K562 (cell line): ENCODE data around the gene CNBD2. TPM values are rescaled to one million over a fixed set of nuclear protein-coding genes. Genes with fewer than 3 reads are reported as not detected.
A peak's percentile ranks its signal among the peaks of the same experiment; 100 is the strongest.

ENCODE experiments used
- ATAC-seq: fragments of 200-7000 bp; cut with Tn5 transposase; 3 replicates; pipeline ENCODE4 v1.9.1; 2020; ENCODE audit warnings: moderate library complexity
- BruUV-seq: library from RNA; stranded (reverse); fragments of 400-500 nt; replicated peaks from 2 replicates; lab custom pipeline; 2021; lab: Mats Ljungman, UMichigan
- CTCF ChIA-PET: fragments of 300-600 bp; formaldehyde crosslinking; extraction: SDS; loops from one replicate; lab custom pipeline; 2021; ENCODE audit warnings: low intra/inter-chr PET ratio; lab: Yijun Ruan, JAX
- POLR2A ChIA-PET: fragments of 300-600, 350-650 bp; sonication (Branson Sonifier 250); formaldehyde crosslinking; extraction: SDS; loops from one replicate; lab custom pipeline; 2021; ENCODE audit warnings: antibody characterized with exemption, inconsistent platforms; lab: Yijun Ruan, JAX
- DNase-seq, 4 experiments: peaks; one replicate each; pipeline versions ENCODE4 v3.0.0 to v3.0.0-alpha.2; 2011 to 2018; ENCODE audit warnings: low spot score in 3 of 4, mixed read lengths in 3 of 4; ENCODE audit errors: extremely low read depth in 1 of 4
- FAIRE-seq: peaks from 2 replicates; lab custom pipeline; 2011; peaks lifted over from hg19 to GRCh38; lab: Jason Lieb, UNC
- H2AFZ ChIP-seq: 2 replicates; pipeline ENCODE4 v1.6.0; 2011; ENCODE audit warnings: low read depth, low read length, control low read depth, inconsistent platforms
- H3K27ac ChIP-seq: fragments of 200-600 bp; 3 replicates; pipeline ENCODE4 v1.8.0; 2011; ENCODE audit warnings: low read depth, mild to moderate bottlenecking, control low read depth, inconsistent platforms, low read length, moderate library complexity, mixed read lengths; ENCODE audit errors: extremely low read depth
- H3K27me3 ChIP-seq, 2 experiments: fragments of 300-600 bp in 1 of 2; 2 replicates in 1 of 2; 3 replicates in 1 of 2; pipeline versions ENCODE4 v1.6.0 to v1.8.0; 2011; ENCODE audit warnings: inconsistent platforms in 2 of 2, low read length in 2 of 2, mild to moderate bottlenecking in 1 of 2, mixed read lengths in 1 of 2, moderate library complexity in 1 of 2; ENCODE audit not compliant: control insufficient read depth in 2 of 2, insufficient read depth in 2 of 2
- H3K36me3 ChIP-seq: fragments of 300-600 bp; 3 replicates; pipeline ENCODE4 v1.8.0; 2011; ENCODE audit warnings: mild to moderate bottlenecking, low read length, inconsistent platforms; ENCODE audit not compliant: control insufficient read depth, insufficient read depth
- H3K4me1 ChIP-seq, 2 experiments: fragments of 200-600 bp in 1 of 2; replicated peaks in 1 of 2; 2 replicates in 1 of 2; 3 replicates in 1 of 2; pipeline versions ENCODE4 v1.5.1 to v1.8.0; 2011; ENCODE audit warnings: inconsistent platforms in 2 of 2, low read length in 2 of 2, mild to moderate bottlenecking in 1 of 2, mixed read lengths in 1 of 2, moderate library complexity in 1 of 2; ENCODE audit not compliant: control insufficient read depth in 2 of 2, insufficient read depth in 2 of 2
- H3K4me2 ChIP-seq: 2 replicates; pipeline ENCODE4 v1.6.1; 2011; ENCODE audit warnings: low read length, control low read depth, inconsistent platforms, mixed read lengths; ENCODE audit not compliant: insufficient read depth
- H3K4me3 ChIP-seq: fragments of 200-600 bp; sonication (generic), shearing (Covaris generic); 2 replicates; pipeline ENCODE4 v1.5.1; 2016; ENCODE audit warnings: control low read depth, inconsistent platforms
- H3K79me2 ChIP-seq: fragments of 200-600 bp; 3 replicates; pipeline ENCODE4 v1.8.0; 2011; ENCODE audit warnings: low read length, inconsistent platforms; ENCODE audit not compliant: control insufficient read depth, insufficient read depth
- H3K9ac ChIP-seq, 2 experiments: 2 replicates each; pipeline versions ENCODE4 v1.6.0 to v1.6.1; 2011; ENCODE audit warnings: low read depth in 2 of 2, low read length in 2 of 2, control low read depth in 1 of 2, inconsistent platforms in 1 of 2, mild to moderate bottlenecking in 1 of 2, mixed read lengths in 1 of 2; ENCODE audit not compliant: insufficient read depth in 1 of 2
- H3K9me1 ChIP-seq: one replicate; pipeline ENCODE4 v1.6.0; 2011; ENCODE audit warnings: inconsistent platforms, mild to moderate bottlenecking, low read length, moderate library complexity; ENCODE audit not compliant: control insufficient read depth, insufficient read depth
- H3K9me3 ChIP-seq: replicated peaks from 2 replicates; pipeline ENCODE4 v1.5.1; 2011; ENCODE audit warnings: low read depth, low read length, inconsistent platforms; ENCODE audit not compliant: control insufficient read depth, insufficient read depth
- H4K20me1 ChIP-seq: replicated peaks from 2 replicates; pipeline ENCODE4 v1.6.1; 2011; ENCODE audit warnings: low read length, inconsistent platforms, mixed read lengths; ENCODE audit not compliant: control insufficient read depth, insufficient read depth
- ATF3 ChIP-seq, 2 experiments: fragments of 450-650 bp in 1 of 2; sonication (generic) in 1 of 2; formaldehyde crosslinking in 1 of 2; IDR thresholded peaks in 1 of 2; conservative IDR thresholded peaks in 1 of 2; 2 replicates each; pipeline versions ENCODE4 v1.6.1 to v1.8.1; 2016 to 2023; ENCODE audit warnings: mild to moderate bottlenecking in 2 of 2, moderate library complexity in 2 of 2, inconsistent platforms in 1 of 2, missing genetic modification reagents in 1 of 2
- BACH1 ChIP-seq: fragments of 200-800 bp; sonication (Bioruptor generic); IDR thresholded peaks from 2 replicates; pipeline ENCODE4 v1.6.1; 2016; ENCODE audit warnings: missing genetic modification characterization, missing compliant biosample characterization
- FOXK2 ChIP-seq, 2 experiments: fragments of 450-650 bp; IDR thresholded peaks in 1 of 2; conservative IDR thresholded peaks in 1 of 2; 2 replicates each; pipeline ENCODE4 v1.6.1; 2016; ENCODE audit warnings: low read depth in 2 of 2, mild to moderate bottlenecking in 1 of 2
- ILF3 ChIP-seq: fragments of 450-650 bp; IDR thresholded peaks from 2 replicates; pipeline ENCODE4 v1.6.1; 2018; ENCODE audit warnings: antibody characterized with exemption, mild to moderate bottlenecking, moderate library complexity, borderline replicate concordance
- NCOA2 ChIP-seq, 2 experiments: fragments of 450-650 bp; IDR thresholded peaks; 2 replicates each; pipeline ENCODE4 v1.6.1; 2018; ENCODE audit warnings: mild to moderate bottlenecking in 2 of 2, moderate library complexity in 1 of 2; ENCODE audit not compliant: partially characterized antibody in 2 of 2
- NCOA6 ChIP-seq: fragments of 450-650 bp; IDR thresholded peaks from 2 replicates; pipeline ENCODE4 v1.6.1; 2017; ENCODE audit warnings: mild to moderate bottlenecking
- POLR2AphosphoS2 ChIP-seq: IDR thresholded peaks from 2 replicates; pipeline ENCODE4 v1.6.1; 2012; ENCODE audit warnings: low read length, improper control_type of control experiment
- PPARD ChIP-seq: fragments of 250-450 bp; sonication (Bioruptor Pico); IDR thresholded peaks from 2 replicates; pipeline ENCODE4 v1.8.0; 2022; ENCODE audit warnings: inconsistent platforms, mild to moderate bottlenecking, moderate library complexity
- SMARCA5 ChIP-seq: fragments of 450-650 bp; IDR thresholded peaks from 2 replicates; pipeline ENCODE4 v1.6.1; 2016
- STAT5B ChIP-seq: fragments of 250-450 bp; sonication (Bioruptor Pico); IDR thresholded peaks from 2 replicates; pipeline ENCODE4 v1.8.0; 2021; ENCODE audit warnings: mild to moderate bottlenecking, inconsistent platforms
- TFAM ChIP-seq: fragments of 250-450 bp; sonication (Bioruptor Pico); conservative IDR thresholded peaks from 2 replicates; pipeline ENCODE4 v1.5.0; 2021; ENCODE audit warnings: mild to moderate bottlenecking, moderate library complexity
- ZNF561 ChIP-seq: fragments of 450-650 bp; formaldehyde crosslinking; conservative IDR thresholded peaks from 2 replicates; pipeline ENCODE4 v1.4.0; 2020; ENCODE audit warnings: mild to moderate bottlenecking, moderate library complexity
- ZNF655 ChIP-seq: fragments of 250-450 bp; sonication (Bioruptor Pico); IDR thresholded peaks from 2 replicates; pipeline ENCODE4 v1.5.0; 2021
- ZNF76 ChIP-seq: fragments of 250-450 bp; sonication (Bioruptor Pico); IDR thresholded peaks from 2 replicates; pipeline ENCODE4 v1.4.0; 2020; ENCODE audit warnings: mild to moderate bottlenecking, moderate library complexity, borderline replicate concordance
- WGBS: fragments of 100-300 bp; shearing (Covaris generic); methylation state at CpG from one replicate; pipeline ENCODE4 v1.1.6; 2016; ENCODE audit warnings: low coverage, mixed read lengths; ENCODE audit not compliant: insufficient coverage; ENCODE audit errors: missing lambda C conversion rate; 5-methylcytosine and 5-hydroxymethylcytosine counted together
- in situ Hi-C: fragments of 300-500 bp; cut with MboI; formaldehyde crosslinking; loops from 4 replicates; pipeline ENCODE4 v1.15.0; 2018; ENCODE audit warnings: inconsistent platforms, mixed read lengths
- intact Hi-C: fragments of 100-400 bp; cut with micrococcal nuclease; formaldehyde crosslinking; loops from 2 replicates; pipeline ENCODE4 v1.14.2; 2022
- polyA plus RNA-seq, 8 experiments: library from polyadenylated mRNA; depleted of rRNA in 4 of 8; stranded (reverse) in 5 of 8; unstranded in 3 of 8; fragments of >200 nt; fragmentation: Nextera tagmentation in 2 of 8; fragmentation: Illumina TruSeq in 1 of 8; extraction: Ambion mirVana in 2 of 8; extraction: Trizol in 1 of 8; gene quantifications; 2 replicates each; pipeline versions ENCODE4 v1.2.1 to v1.2.3, GENCODE V29; 2011 to 2014; ENCODE audit warnings: inconsistent platforms in 1 of 8, missing spikeins in 1 of 8
- total RNA-seq, 7 experiments: library from RNA; depleted of rRNA in 6 of 7; stranded (reverse); fragments of >200 nt in 6 of 7; fragmentation: Illumina TruSeq in 2 of 7; extraction: Trizol in 2 of 7; gene quantifications; 2 replicates each; pipeline versions ENCODE4 v1.2.1 to v1.2.3, GENCODE V29; 2011 to 2021; ENCODE audit warnings: low replicate concordance in 1 of 7

Gene CNBD2
- total and polyA plus RNA-seq, 9 of the 15 experiments (the other 6 are each of a cell fraction or from before 2014, with no cell fraction given): 3.2 to 17.5 (median 5.3) TPM

- peaks cover 8 to 26% of the 10 kb centered on the region in 2 experiments for H3K4me1 ChIP-seq
- BruUV-seq: no TSS peak
- H2AFZ ChIP-seq: peak overlapping the region; percentile 97
- in situ Hi-C loops (no loop called here), intact Hi-C loops (loop anchor here (5.0 kb wide), 3 partner anchors 36 to 61 kb away; no protein-coding TSS in a partner anchor)
- DNase-seq (peak; percentile 30 to 84 (median 53)), FAIRE-seq (peak; percentile 74), ATAC-seq (peak; percentile 63)
- H3K9me1 ChIP-seq: no peaks in the 10 kb centered on the region
- H3K27me3 ChIP-seq: no peaks in the 10 kb centered on the region
- ChIA-PET POLR2A (interaction anchor here (0.6 to 2.7 kb wide), 13 partner anchors 7 to 1857 kb away, joined by 3 to 14 read pairs (median 4); partner anchors contain the start of gene SCAND1), CTCF (no interaction called here)
- H4K20me1 ChIP-seq: no peaks in the 10 kb centered on the region
- H3K27ac ChIP-seq: peak overlapping the region; percentile 99
- H3K9me3 ChIP-seq: no peaks in the 10 kb centered on the region
- H3K4me3 ChIP-seq: peak overlapping the region; percentile 98
- H3K4me2 ChIP-seq: peak overlapping the region; percentile 94
- peaks cover 11% of the 10 kb centered on the region; the same call in 2 of the 3 replicates for H3K36me3 ChIP-seq
- H3K79me2 ChIP-seq: peaks cover 46% of the 10 kb centered on the region
- 15% methylated on average over 13 of the region's 13 CpGs for WGBS
- H3K9ac ChIP-seq: peak overlapping the region; percentile 86 to 98; a peak in 3 of 4 replicates
- TF ChIP-seq BACH1 (tag) (peak; percentile 92), POLR2AphosphoS2 (no peak), SMARCA5 (0 out of 2 replicates have a peak, but pooled peaks have one; percentile 70), ZNF561 (CRISPR knock-in tag) (no peak), PPARD (no peak), TFAM (CRISPR knock-in tag) (no peak), ILF3 (no peak), ZNF76 (CRISPR knock-in tag) (no peak), FOXK2 (conservative IDR thresholded peaks at IDR 0.05 in 1 of 2, IDR thresholded peaks at IDR 0.05 in 1 of 2; ENCODE audit: low read depth in 2 of 2) (peak; percentile 15 to 52; a peak in 1 of 4 replicates), NCOA6 (no peak), ZNF655 (CRISPR knock-in tag) (no peak), ATF3 (IDR thresholded peaks at IDR 0.05) (no peak), ATF3 (CRISPR knock-in tag; conservative IDR thresholded peaks at IDR 0.05) (no peak), NCOA2 (IDR thresholded peaks at IDR 0.05; ENCODE audit: partially characterized antibody in 2 of 2) (no peak), STAT5B (CRISPR knock-in tag) (no peak)
Observed at GRCh38 chr20:36051318-36052116, 83.1 kb downstream of the CNBD2 start.
